ENCODE results near the gene STX2. TPM values are rescaled to one million over a fixed set of nuclear protein-coding genes. Genes with fewer than 3 reads are reported as not detected.

Gene STX2
- total RNA-seq, 2 donors from 2014 or later, result 19.1 to 34.4 TPM

- intact Hi-C loops (cut with DNase I), result loop anchor here in 1 of 2 donors (5.0 kb wide), 1 partner anchor 34 kb away; the partner anchor contains the start of gene RAN
- DNase-seq, result peak; percentile 41
- peak; percentile 15 to 40 for ATAC-seq
Observed at GRCh38 chr12:130838284-130838950, 633 bp downstream of the STX2 start.

GRCh38 chr12:130835436-130835835 lies 3.6 kb downstream of the STX2 start:
- no peak for ATAC-seq
- intact Hi-C loops (cut with DNase I), result loop anchor here in 1 of 2 donors (5.0 kb wide), 1 partner anchor 37 kb away; the partner anchor contains the start of gene RAN
- DNase-seq, result no peak

GRCh38 chr12:130835011-130835410 lies 4.0 kb downstream of the STX2 start:
- DNase-seq (no peak), ATAC-seq (no peak)
- intact Hi-C loops (cut with DNase I), result loop anchor here in 1 of 2 donors (5.0 kb wide), 1 partner anchor 37 kb away; the partner anchor contains the start of gene RAN

GRCh38 chr12:130832561-130833209 lies 6.4 kb downstream of the STX2 start:
- intact Hi-C loops (cut with DNase I), result no loop called here
- ATAC-seq (peak; percentile 32 to 88), DNase-seq (peak; percentile 35)

- no peak for DNase-seq
- no peak for ATAC-seq
- intact Hi-C loops (cut with DNase I), result no loop called here
Observed at GRCh38 chr12:130831876-130832405, 7.1 kb downstream of the STX2 start.

- intact Hi-C loops (cut with DNase I), result no loop called here
- ATAC-seq, result no peak
- DNase-seq, result no peak
Observed at GRCh38 chr12:130831246-130831645, 7.8 kb downstream of the STX2 start.

- ATAC-seq (no peak), DNase-seq (no peak)
- intact Hi-C loops (cut with DNase I), result no loop called here
Observed at GRCh38 chr12:130830246-130830551, 8.9 kb downstream of the STX2 start.

GRCh38 chr12:130829391-130830245 lies 9.4 kb downstream of the STX2 start:
- DNase-seq (no peak), ATAC-seq (no peak)
- intact Hi-C loops (cut with DNase I), result no loop called here

- ATAC-seq, result no peak
- intact Hi-C loops (cut with DNase I), result no loop called here
- DNase-seq, result no peak
Observed at GRCh38 chr12:130828895-130829294, 10.2 kb downstream of the STX2 start.

GRCh38 chr12:130827432-130827831 lies 11.6 kb downstream of the STX2 start:
- ATAC-seq, result no peak
- DNase-seq, result no peak
- intact Hi-C loops (cut with DNase I), result no loop called here

- ATAC-seq (peak; percentile 68 to 90), DNase-seq (no peak)
- intact Hi-C loops (cut with DNase I), result no loop called here
Observed at GRCh38 chr12:130826151-130826801, 12.8 kb downstream of the STX2 start.

- intact Hi-C loops (cut with DNase I), result no loop called here
- ATAC-seq, result peak in 1 of 2 donors; percentile 69
- no peak for DNase-seq
Observed at GRCh38 chr12:130825771-130826150, 13.3 kb downstream of the STX2 start.

- ATAC-seq (no peak), DNase-seq (no peak)
- intact Hi-C loops (cut with DNase I), result no loop called here
Observed at GRCh38 chr12:130819681-130820080, 19.4 kb downstream of the STX2 start.

- intact Hi-C loops (cut with DNase I), result no loop called here
Observed at GRCh38 chr12:130818635-130819576, 20.1 kb downstream of the STX2 start.

GRCh38 chr12:130818272-130818634 lies 20.8 kb downstream of the STX2 start:
- no peak for DNase-seq
- intact Hi-C loops (cut with DNase I), result no loop called here
- peak in 1 of 2 donors; percentile 11 for ATAC-seq

More at GRCh38 chr12:130818635-130819576, 20.1 kb downstream of the STX2 start:
- peak; percentile 94 to 95 for ATAC-seq
- peak; percentile 65 for DNase-seq

- DNase-seq, result no peak
- intact Hi-C loops (cut with DNase I), result no loop called here
- no peak for ATAC-seq
Observed at GRCh38 chr12:130817804-130818203, 21.2 kb downstream of the STX2 start.

GRCh38 chr12:130816097-130816496 lies 23.0 kb downstream of the STX2 start:
- intact Hi-C loops (cut with DNase I), result no loop called here
- ATAC-seq (no peak), DNase-seq (no peak)

- ATAC-seq (no peak), DNase-seq (no peak)
- intact Hi-C loops (cut with DNase I), result no loop called here
Observed at GRCh38 chr12:130815028-130815741, 23.9 kb downstream of the STX2 start.
